SKM-1 treated with dmso at 0.1 percent for 144 hours (cell line): ENCODE results near the gene PDE4D.

Experiments
- DNase-seq: peaks from one replicate; lab custom pipeline; 2025; ENCODE audit not compliant: unreplicated experiment; lab: John Stamatoyannopoulos, UW

PDE4D gene

GRCh38 chr5:59132131-59132530, 761.4 kb downstream of the PDE4D start:
- no peak for DNase-seq

- DNase-seq, result no peak
Measured at GRCh38 chr5:59130431-59130830, 763.1 kb downstream of the PDE4D start.

GRCh38 chr5:59128646-59129290, 764.8 kb downstream of the PDE4D start:
- DNase-seq, result no peak

- no peak for DNase-seq
Measured at GRCh38 chr5:59126708-59127573, 766.6 kb downstream of the PDE4D start.

GRCh38 chr5:59126016-59126707, 767.4 kb downstream of the PDE4D start:
- DNase-seq, result no peak

- DNase-seq, result no peak
Measured at GRCh38 chr5:59125011-59125961, 768.2 kb downstream of the PDE4D start.

- DNase-seq, result no peak
Measured at GRCh38 chr5:59123595-59124561, 769.6 kb downstream of the PDE4D start.

GRCh38 chr5:59119480-59119879, 774.0 kb downstream of the PDE4D start:
- no peak for DNase-seq

GRCh38 chr5:59117320-59117719, 776.2 kb downstream of the PDE4D start:
- no peak for DNase-seq

GRCh38 chr5:59116231-59116865, 777.2 kb downstream of the PDE4D start:
- DNase-seq, result no peak

GRCh38 chr5:59115345-59115744, 778.2 kb downstream of the PDE4D start:
- no peak for DNase-seq

- DNase-seq, result no peak
Measured at GRCh38 chr5:59109383-59109782, 784.1 kb downstream of the PDE4D start.

GRCh38 chr5:59107692-59108091, 785.8 kb downstream of the PDE4D start:
- no peak for DNase-seq

- DNase-seq, result no peak
Measured at GRCh38 chr5:59104400-59105127, 789.0 kb downstream of the PDE4D start.

- no peak for DNase-seq
Measured at GRCh38 chr5:59103303-59103702, 790.2 kb downstream of the PDE4D start.

GRCh38 chr5:59102437-59102836, 791.1 kb downstream of the PDE4D start:
- no peak for DNase-seq

- no peak for DNase-seq
Measured at GRCh38 chr5:59100875-59101274, 792.7 kb downstream of the PDE4D start.

GRCh38 chr5:59099995-59100345, 793.6 kb downstream of the PDE4D start:
- DNase-seq, result no peak
